ENCODE measurements around the gene PLA2G2F.

DNA sequence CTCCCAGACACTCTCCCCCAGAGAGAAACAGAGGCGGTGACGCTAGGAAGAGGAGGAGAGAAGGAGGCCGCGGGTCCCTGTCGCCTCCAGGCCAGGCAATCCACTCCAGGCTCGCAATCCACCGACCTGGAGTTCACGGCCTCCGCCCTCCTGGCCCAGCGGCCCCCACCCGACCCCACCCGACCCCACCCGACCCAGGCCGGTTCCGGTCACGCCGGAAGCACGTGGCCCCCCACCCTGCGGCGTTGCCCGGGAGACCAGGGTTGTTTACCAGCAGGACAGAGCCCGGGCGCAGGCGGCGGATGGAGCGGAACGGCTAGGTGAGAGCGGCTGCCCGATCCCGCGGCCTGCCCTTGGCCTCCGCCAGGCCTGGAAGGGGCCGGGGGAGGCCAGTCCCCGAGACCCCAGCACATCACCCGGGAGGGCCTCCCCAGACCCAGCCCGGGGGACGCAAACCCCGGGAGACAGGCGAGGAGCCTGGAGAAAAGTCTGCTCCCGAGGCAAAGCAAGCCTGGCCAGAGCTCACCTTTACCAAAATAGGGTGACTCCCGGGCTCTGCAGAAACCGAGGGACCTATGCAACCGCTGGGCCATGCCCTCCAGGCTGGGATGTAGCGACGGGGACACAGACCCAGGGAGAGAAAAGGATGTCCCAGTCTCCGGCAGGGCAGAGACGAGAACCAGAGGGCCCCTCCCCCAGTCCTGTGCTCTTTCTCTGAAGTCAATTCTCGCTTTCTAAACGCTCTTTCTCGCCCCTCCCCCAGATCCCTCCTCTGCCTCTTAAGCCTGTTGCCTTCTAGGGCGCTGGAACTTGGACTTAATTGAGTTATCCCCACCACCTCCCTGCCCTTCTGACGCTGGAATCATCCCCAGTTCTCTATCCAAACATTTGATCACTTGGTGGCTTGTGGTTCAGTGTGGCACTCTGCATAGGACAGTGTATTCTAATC is 47.0 kb downstream of the PLA2G2F start, which contains the start of the genes PLA2G2C and UBXN10:
- TF ChIP-seq EZH2 (IDR thresholded peaks at IDR 0.05; ENCODE audit: borderline replicate concordance, low read depth, low read length, poor library complexity, severe bottlenecking) (peak; percentile 16), CTCF (conservative IDR thresholded peaks at IDR 0.05; ENCODE audit: low read depth, low read length) (no peak)
